Measurements from ENCODE around the gene KIF22.

The KIF22 gene

GRCh38 chr16:29804455-29805231, 14.1 kb downstream of the KIF22 start:
- Histone ChIP-seq H3K36me3 (ENCODE audit: insufficient read depth, low read length) (peaks cover 60% of the 10 kb centered on the region), H3K9me3 (ENCODE audit: insufficient read depth, low read depth, low read length) (no peaks in the 10 kb centered on the region), H3K4me3 (ENCODE audit: low read length) (peak overlapping the region; percentile 78), H3K4me1 (ENCODE audit: insufficient read depth, low read length) (peaks cover 22% of the 10 kb centered on the region; the same call in 1 of the 2 replicates), H3K9ac (ENCODE audit: low read depth, low read length) (peak overlapping the region; percentile 89), H3K27ac (ENCODE audit: low read depth, low read length) (peak overlapping the region; percentile 95), H3K27me3 (ENCODE audit: insufficient read depth, low read length) (no peaks in the 10 kb centered on the region)
- 33% methylated on average over 26 of the region's 26 CpGs for WGBS

GRCh38 chr16:29805232-29806098, 14.9 kb downstream of the KIF22 start:
- under 1% methylated on average over 84 of the region's 103 CpGs for WGBS

GRCh38 chr16:29806099-29806579, 15.6 kb downstream of the KIF22 start, which contains the start of gene MAZ:
Gene MAZ (plus strand): TSS chr16:29806529. CDS start chr16:29806702, 173 bp downstream.
- 0% methylated on average over 22 of the region's 67 CpGs for WGBS
- Histone ChIP-seq H3K4me3 (ENCODE audit: low read length) (peak within 1 kb of the TSS; percentile 78), H3K9ac (ENCODE audit: low read depth, low read length) (peak within 1 kb of the TSS; percentile 89), H3K36me3 (ENCODE audit: insufficient read depth, low read length) (peaks cover 54% of the 10 kb centered on the region), H3K27ac (ENCODE audit: low read depth, low read length) (peak within 1 kb of the TSS; percentile 95), H3K4me1 (ENCODE audit: insufficient read depth, low read length) (peaks cover 36% of the 10 kb centered on the region), H3K27me3 (ENCODE audit: insufficient read depth, low read length) (no peaks in the 10 kb centered on the region), H3K9me3 (ENCODE audit: insufficient read depth, low read depth, low read length) (no peaks in the 10 kb centered on the region)

More at GRCh38 chr16:29805232-29806098, 14.9 kb downstream of the KIF22 start:
- H3K9ac ChIP-seq (ENCODE audit: low read depth, low read length), result peak overlapping the region; percentile 89
- peaks cover 30% of the 10 kb centered on the region for H3K4me1 ChIP-seq (ENCODE audit: insufficient read depth, low read length)
- no peaks in the 10 kb centered on the region for H3K27me3 ChIP-seq (ENCODE audit: insufficient read depth, low read length)
- H3K36me3 ChIP-seq (ENCODE audit: insufficient read depth, low read length), result peaks cover 60% of the 10 kb centered on the region
- H3K4me3 ChIP-seq (ENCODE audit: low read length), result peak overlapping the region; percentile 78
- H3K27ac ChIP-seq (ENCODE audit: low read depth, low read length), result peak overlapping the region; percentile 95
- H3K9me3 ChIP-seq (ENCODE audit: insufficient read depth, low read depth, low read length), result no peaks in the 10 kb centered on the region

- Histone ChIP-seq H3K9me3 (ENCODE audit: insufficient read depth, low read depth, low read length) (no peaks in the 10 kb centered on the region), H3K9ac (ENCODE audit: low read depth, low read length) (peak overlapping the region; percentile 77), H3K27ac (ENCODE audit: low read depth, low read length) (peak overlapping the region; percentile 94), H3K36me3 (ENCODE audit: insufficient read depth, low read length) (peaks cover 47% of the 10 kb centered on the region), H3K27me3 (ENCODE audit: insufficient read depth, low read length) (no peaks in the 10 kb centered on the region), H3K4me1 (ENCODE audit: insufficient read depth, low read length) (peaks cover 36% of the 10 kb centered on the region), H3K4me3 (ENCODE audit: low read length) (peak overlapping the region; percentile 72)
- under 1% methylated on average over 99 of the region's 99 CpGs for WGBS
These were observed 16.3 kb downstream of the KIF22 start for GRCh38 chr16:29806641-29807425.

- peak overlapping the region; percentile 72 for H3K4me3 ChIP-seq (ENCODE audit: low read length)
- WGBS, result under 1% methylated on average over 63 of the region's 69 CpGs
- H3K27me3 ChIP-seq (ENCODE audit: insufficient read depth, low read length), result no peaks in the 10 kb centered on the region
- H3K36me3 ChIP-seq (ENCODE audit: insufficient read depth, low read length), result peaks cover 39% of the 10 kb centered on the region
- H3K9me3 ChIP-seq (ENCODE audit: insufficient read depth, low read depth, low read length), result no peaks in the 10 kb centered on the region
- H3K27ac ChIP-seq (ENCODE audit: low read depth, low read length), result peak overlapping the region; percentile 94
- peak overlapping the region; percentile 77 for H3K9ac ChIP-seq (ENCODE audit: low read depth, low read length)
- peaks cover 37% of the 10 kb centered on the region for H3K4me1 ChIP-seq (ENCODE audit: insufficient read depth, low read length)
These were observed 17.1 kb downstream of the KIF22 start for GRCh38 chr16:29807426-29808218.

- H3K27me3 ChIP-seq (ENCODE audit: insufficient read depth, low read length), result no peaks in the 10 kb centered on the region
- H3K9ac ChIP-seq (ENCODE audit: low read depth, low read length), result peak overlapping the region; percentile 77
- H3K27ac ChIP-seq (ENCODE audit: low read depth, low read length), result peak overlapping the region; percentile 94; the same call in 1 of the 2 replicates
- H3K4me3 ChIP-seq (ENCODE audit: low read length), result peak overlapping the region; percentile 72
- 60% methylated on average over 25 of the region's 25 CpGs for WGBS
- no peaks in the 10 kb centered on the region for H3K9me3 ChIP-seq (ENCODE audit: insufficient read depth, low read depth, low read length)
- peaks cover 42% of the 10 kb centered on the region for H3K4me1 ChIP-seq (ENCODE audit: insufficient read depth, low read length)
- H3K36me3 ChIP-seq (ENCODE audit: insufficient read depth, low read length), result peaks cover 32% of the 10 kb centered on the region
These were observed 17.8 kb downstream of the KIF22 start for GRCh38 chr16:29808219-29808900.

GRCh38 chr16:29809031-29809747, 18.6 kb downstream of the KIF22 start:
- H3K27ac ChIP-seq (ENCODE audit: low read depth, low read length), result peak overlapping the region; percentile 74; the same call in 1 of the 2 replicates
- peaks cover 41% of the 10 kb centered on the region for H3K4me1 ChIP-seq (ENCODE audit: insufficient read depth, low read length)
- WGBS, result 84% methylated on average over 29 of the region's 31 CpGs

GRCh38 chr16:29809850-29810698, 19.5 kb downstream of the KIF22 start:
- Histone ChIP-seq H3K27ac (ENCODE audit: low read depth, low read length) (peak overlapping the region; percentile 74), H3K4me3 (ENCODE audit: low read length) (peak overlapping the region; percentile 77), H3K4me1 (ENCODE audit: insufficient read depth, low read length) (peaks cover 40% of the 10 kb centered on the region), H3K27me3 (ENCODE audit: insufficient read depth, low read length) (no peaks in the 10 kb centered on the region), H3K9me3 (ENCODE audit: insufficient read depth, low read depth, low read length) (no peaks in the 10 kb centered on the region), H3K36me3 (ENCODE audit: insufficient read depth, low read length) (peaks cover 21% of the 10 kb centered on the region), H3K9ac (ENCODE audit: low read depth, low read length) (no peak overlapping the region)
- WGBS, result 48% methylated on average over 19 of the region's 23 CpGs

More at GRCh38 chr16:29809031-29809747, 18.6 kb downstream of the KIF22 start:
- H3K9me3 ChIP-seq (ENCODE audit: insufficient read depth, low read depth, low read length), result no peaks in the 10 kb centered on the region
- H3K27me3 ChIP-seq (ENCODE audit: insufficient read depth, low read length), result no peaks in the 10 kb centered on the region
- peak overlapping the region; percentile 72 for H3K4me3 ChIP-seq (ENCODE audit: low read length)
- 0 out of 2 replicates have a peak overlapping the region, but pooled peaks have one; percentile 8 for H3K9ac ChIP-seq (ENCODE audit: low read depth, low read length)
- H3K36me3 ChIP-seq (ENCODE audit: insufficient read depth, low read length), result peaks cover 23% of the 10 kb centered on the region
